ENCODE measurements around the gene GABBR2. TPM values are rescaled to one million over a fixed set of nuclear protein-coding genes. Genes with fewer than 3 reads are reported as not detected.

Gene GABBR2
- total RNA-seq, 1 experiment from 2014 or later: 0.23 TPM

- TF ChIP-seq CTCF (IDR thresholded peaks at IDR 0.05; ENCODE audit: insufficient read depth in 1 of 2, low read depth in 1 of 2, low read length in 1 of 2, severe bottlenecking in 1 of 2, unreplicated experiment in 1 of 2): no peak
- H3K4me3 ChIP-seq (ENCODE audit: low read depth, low read length): no peak overlapping the region
- H3K4me1 ChIP-seq: no peaks in the 10 kb centered on the region
- H3K9me3 ChIP-seq: 0 out of 2 replicates have a peak, but pooled peaks cover 4% of the 10 kb centered on the region
- Mint-ChIP-seq H3K27ac (ENCODE audit: unreplicated experiment) (no peak overlapping the region), H3K4me1 (ENCODE audit: low read depth, unreplicated experiment) (no peaks in the 10 kb centered on the region), H3K4me3 (ENCODE audit: unreplicated experiment) (no peak overlapping the region), H3K27me3 (ENCODE audit: insufficient read depth, unreplicated experiment) (no peaks in the 10 kb centered on the region), H3K9me3 (ENCODE audit: unreplicated experiment) (no peaks in the 10 kb centered on the region), H3K36me3 (ENCODE audit: insufficient read depth, unreplicated experiment) (no peaks in the 10 kb centered on the region)
- ChIA-PET CTCF (no interaction called here), POLR2A (no interaction called here)
- DNase-seq: no peak
- no peaks in the 10 kb centered on the region for H3K36me3 ChIP-seq (ENCODE audit: control insufficient read depth, insufficient read depth, low read length)
- intact Hi-C loops (cut with micrococcal nuclease; ENCODE audit: unreplicated experiment): no loop called here
- no TSS peak for BruUV-seq (replicated peaks)
- H3K27me3 ChIP-seq (replicated peaks; ENCODE audit: control insufficient read depth, insufficient read depth, low read length): no peaks in the 10 kb centered on the region; the same call in 1 of the 2 replicates
These were observed 170.5 kb downstream of the GABBR2 start for GRCh38 chr9:98538203-98538602.

GRCh38 chr9:98536542-98537173 lies 172.1 kb downstream of the GABBR2 start:
- 0 out of 2 replicates have a peak, but pooled peaks cover 4% of the 10 kb centered on the region for H3K9me3 ChIP-seq
- Mint-ChIP-seq H3K27ac (ENCODE audit: unreplicated experiment) (no peak overlapping the region), H3K4me1 (ENCODE audit: low read depth, unreplicated experiment) (no peaks in the 10 kb centered on the region), H3K36me3 (ENCODE audit: insufficient read depth, unreplicated experiment) (no peaks in the 10 kb centered on the region), H3K4me3 (ENCODE audit: unreplicated experiment) (no peak overlapping the region), H3K27me3 (ENCODE audit: insufficient read depth, unreplicated experiment) (no peaks in the 10 kb centered on the region), H3K9me3 (ENCODE audit: unreplicated experiment) (no peaks in the 10 kb centered on the region)
- no peaks in the 10 kb centered on the region; the same call in 1 of the 2 replicates for H3K27me3 ChIP-seq (replicated peaks; ENCODE audit: control insufficient read depth, insufficient read depth, low read length)
- peak in 1 of 2 experiments; percentile 15 for DNase-seq
- no peaks in the 10 kb centered on the region for H3K36me3 ChIP-seq (ENCODE audit: control insufficient read depth, insufficient read depth, low read length)
- ChIA-PET POLR2A (no interaction called here), CTCF (interaction anchor here (0.8 kb wide), 1 partner anchor 239 kb away, joined by 3 read pairs; no protein-coding TSS in a partner anchor)
- no peaks in the 10 kb centered on the region for H3K4me1 ChIP-seq
- intact Hi-C loops (cut with micrococcal nuclease; ENCODE audit: unreplicated experiment): no loop called here
- TF ChIP-seq CTCF (IDR thresholded peaks at IDR 0.05; ENCODE audit: insufficient read depth in 1 of 2, low read depth in 1 of 2, low read length in 1 of 2, severe bottlenecking in 1 of 2, unreplicated experiment in 1 of 2): peak in 1 of 2 experiments; percentile 29
- no TSS peak for BruUV-seq (replicated peaks)
- H3K4me3 ChIP-seq (ENCODE audit: low read depth, low read length): no peak overlapping the region

GRCh38 chr9:98533866-98534265 lies 174.9 kb downstream of the GABBR2 start:
- Mint-ChIP-seq H3K36me3 (ENCODE audit: insufficient read depth, unreplicated experiment) (no peaks in the 10 kb centered on the region), H3K27me3 (ENCODE audit: insufficient read depth, unreplicated experiment) (no peaks in the 10 kb centered on the region)
- no TSS peak for BruUV-seq (replicated peaks)

More at GRCh38 chr9:98533866-98534265, 174.9 kb downstream of the GABBR2 start:
- intact Hi-C loops (cut with micrococcal nuclease; ENCODE audit: unreplicated experiment): no loop called here
- no peak overlapping the region for H3K4me3 Mint-ChIP-seq (ENCODE audit: unreplicated experiment)
- no peak for DNase-seq
- TF ChIP-seq CTCF (IDR thresholded peaks at IDR 0.05; ENCODE audit: insufficient read depth in 1 of 2, low read depth in 1 of 2, low read length in 1 of 2, severe bottlenecking in 1 of 2, unreplicated experiment in 1 of 2): no peak
- ChIA-PET POLR2A (no interaction called here), CTCF (no interaction called here)
- 0 out of 2 replicates have a peak, but pooled peaks cover 4% of the 10 kb centered on the region for H3K9me3 ChIP-seq
- no peak overlapping the region for H3K4me3 ChIP-seq (ENCODE audit: low read depth, low read length)
- H3K36me3 ChIP-seq (ENCODE audit: control insufficient read depth, insufficient read depth, low read length): no peaks in the 10 kb centered on the region
- H3K27ac Mint-ChIP-seq (ENCODE audit: unreplicated experiment): no peak overlapping the region
- H3K4me1 ChIP-seq: no peaks in the 10 kb centered on the region
- no peaks in the 10 kb centered on the region for H3K27me3 ChIP-seq (replicated peaks; ENCODE audit: control insufficient read depth, insufficient read depth, low read length)
- H3K4me1 Mint-ChIP-seq (ENCODE audit: low read depth, unreplicated experiment): no peaks in the 10 kb centered on the region
- no peaks in the 10 kb centered on the region for H3K9me3 Mint-ChIP-seq (ENCODE audit: unreplicated experiment)

Data from Caco-2 (cell line).